Hematopoietic multipotent progenitor cell treated with erythropoietin and hydrocortisone succinate and interleukin-3 and kit ligand, for 15 days (in vitro differentiated cells): ENCODE measurements around the gene HNRNPH1.

ENCODE experiments used
- DNase-seq: peaks from one replicate; pipeline ENCODE4 v3.0.0-alpha.2; 2015; ENCODE audit warnings: low spot score

The HNRNPH1 gene

DNA sequence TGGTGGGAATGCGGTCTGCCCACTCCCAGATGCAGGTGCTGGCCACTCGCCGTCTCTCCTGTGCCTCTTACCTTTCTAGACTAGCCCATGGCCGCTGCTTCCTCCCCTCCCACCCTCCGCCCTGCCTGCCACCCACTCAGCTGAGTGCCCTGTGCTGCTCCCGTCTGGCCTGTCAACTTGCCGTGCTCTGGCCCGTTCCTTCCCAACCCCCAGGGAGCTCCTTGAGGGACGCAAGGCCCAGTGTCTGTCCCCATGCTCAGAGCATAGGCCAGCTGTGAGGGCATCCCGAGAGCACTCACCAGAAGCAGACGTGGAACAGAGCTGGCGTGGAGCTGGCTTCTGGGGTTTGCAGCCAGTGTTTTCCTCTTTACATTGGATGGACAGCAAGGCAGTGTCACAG lies 20.2 kb downstream of the HNRNPH1 start:
- DNase-seq, result no peak

DNA sequence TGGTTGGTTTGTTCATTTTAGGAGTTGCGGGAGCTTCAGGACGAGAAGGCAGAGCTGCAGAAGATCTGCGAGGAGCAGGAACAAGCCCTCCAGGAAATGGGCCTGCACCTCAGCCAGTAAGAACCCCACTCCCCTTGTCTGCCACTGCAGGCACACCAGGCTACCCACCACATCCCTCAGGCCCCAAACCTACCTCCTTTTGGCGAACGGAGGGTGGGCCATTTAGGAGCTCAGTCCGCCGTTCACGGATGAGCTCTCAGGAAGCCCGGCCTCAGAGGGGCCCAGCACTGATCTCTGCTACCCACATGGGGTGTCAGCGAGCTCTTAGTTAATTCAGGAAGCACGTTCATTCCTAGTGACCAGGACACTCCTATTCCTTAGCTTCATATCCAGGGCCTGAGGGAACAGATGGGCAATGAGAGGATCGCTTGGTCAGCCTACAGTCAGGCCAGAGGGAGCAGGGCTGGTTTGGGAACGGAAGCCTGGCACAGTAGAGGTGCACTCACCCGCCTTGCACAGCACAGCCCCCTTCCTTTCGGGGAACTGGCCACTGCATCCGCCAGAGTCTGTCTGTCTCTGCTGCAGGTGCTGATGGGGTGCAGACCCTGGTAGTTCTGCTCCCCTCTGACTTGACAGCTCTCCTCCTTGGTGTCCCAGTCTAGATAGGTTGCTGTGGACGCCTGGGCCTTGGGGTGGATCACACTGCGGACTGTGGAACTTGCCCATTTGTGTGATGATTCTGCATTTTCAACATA lies 21.4 kb downstream of the HNRNPH1 start:
- DNase-seq, result no peak

DNA sequence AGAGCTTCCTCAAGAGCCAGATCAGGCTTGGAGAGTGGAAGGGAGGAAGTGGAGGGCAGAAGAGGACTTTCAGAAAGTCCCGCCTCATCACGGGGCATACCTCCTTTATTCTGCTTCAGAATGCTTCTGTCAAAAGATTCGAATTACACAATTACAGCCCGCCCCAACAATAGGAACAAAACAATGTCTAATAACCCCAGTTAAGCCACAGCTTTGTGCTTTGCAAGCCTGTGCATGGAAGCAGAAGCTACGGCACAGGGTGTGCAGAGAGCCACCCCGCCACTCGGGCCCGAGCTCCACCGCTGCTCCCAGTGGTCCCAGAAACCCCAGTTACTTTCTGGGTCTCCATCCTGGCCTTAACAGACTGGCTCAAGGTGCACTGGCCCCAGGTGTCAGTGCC lies 23.5 kb downstream of the HNRNPH1 start:
- DNase-seq, result no peak

DNA sequence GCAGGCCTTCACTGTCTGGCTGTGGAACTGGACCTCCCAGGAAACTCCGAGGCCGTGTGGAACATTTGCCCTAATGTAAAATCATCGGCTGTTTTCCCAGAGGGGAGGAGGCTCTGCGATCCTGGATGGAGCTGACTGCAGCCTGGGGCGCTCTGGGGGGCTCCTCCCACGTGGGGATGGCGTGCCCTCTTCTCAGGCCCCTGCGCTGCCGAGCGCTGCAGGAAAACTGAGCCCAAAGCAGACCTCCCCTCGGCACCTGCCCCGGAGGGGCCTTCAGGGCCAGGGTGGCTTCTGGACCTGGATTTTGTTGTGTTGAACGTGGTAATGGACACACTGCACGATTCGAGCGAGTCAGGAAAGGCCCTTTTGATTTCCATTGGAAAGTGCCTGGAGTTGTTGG lies 23.9 kb downstream of the HNRNPH1 start:
- no peak for DNase-seq

DNA sequence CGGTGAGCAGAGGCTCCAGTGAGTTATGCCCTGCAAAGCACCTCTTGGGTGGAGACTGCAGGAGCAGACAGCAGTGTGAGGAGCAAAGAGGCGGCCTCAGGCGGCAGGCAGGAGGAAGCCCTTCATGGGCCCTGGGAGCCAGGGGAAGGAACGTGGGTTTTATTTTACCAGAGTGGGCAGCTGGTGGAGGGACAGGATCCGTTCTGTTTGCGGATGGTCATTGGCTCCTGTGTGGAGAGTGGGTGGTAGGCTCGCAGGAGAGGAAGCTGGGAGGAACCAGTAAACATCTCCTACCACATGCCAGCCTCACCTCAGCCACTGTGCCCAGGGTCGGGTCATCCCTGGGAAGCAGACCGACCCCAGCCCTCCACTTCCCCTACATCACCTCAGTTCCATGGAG lies 24.4 kb downstream of the HNRNPH1 start:
- no peak for DNase-seq

DNA sequence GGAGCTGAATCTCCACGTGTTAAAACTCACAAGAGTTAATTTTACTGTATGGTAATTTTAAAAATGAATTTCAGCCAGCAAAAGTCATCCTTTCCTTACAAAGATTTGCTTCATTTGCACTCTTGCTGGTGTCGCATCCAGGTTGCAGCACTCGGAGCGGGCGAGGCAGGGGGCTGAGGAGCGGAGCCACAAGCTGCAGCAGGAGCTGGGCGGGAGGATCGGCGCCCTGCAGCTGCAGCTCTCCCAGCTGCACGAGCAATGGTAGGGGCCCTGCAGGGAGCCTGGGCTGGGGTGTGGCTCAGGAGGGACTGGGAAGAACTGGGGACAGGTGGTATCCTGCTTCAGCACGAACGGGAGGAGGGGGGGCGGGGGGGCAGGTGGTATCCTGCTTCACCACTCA lies 27.1 kb downstream of the HNRNPH1 start:
- no peak for DNase-seq

DNA sequence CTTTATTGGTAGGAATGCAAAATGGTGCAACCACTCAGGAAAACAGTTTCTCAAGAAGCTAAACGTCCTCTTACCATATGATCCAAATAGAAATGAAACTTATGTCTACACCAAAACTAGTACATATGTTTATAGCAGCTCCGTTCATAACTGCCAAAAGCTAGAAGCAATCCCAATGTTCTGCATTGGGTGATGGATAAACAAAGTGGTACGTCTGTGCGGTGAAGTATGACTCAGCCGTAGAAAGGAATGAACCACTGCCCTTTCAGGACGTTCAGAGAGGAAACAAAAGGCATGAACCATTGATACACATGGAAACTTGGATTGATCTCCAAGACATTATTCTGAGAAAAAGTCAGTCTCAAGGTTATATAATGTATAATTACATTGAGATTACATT lies 27.6 kb downstream of the HNRNPH1 start:
- DNase-seq, result no peak

DNA sequence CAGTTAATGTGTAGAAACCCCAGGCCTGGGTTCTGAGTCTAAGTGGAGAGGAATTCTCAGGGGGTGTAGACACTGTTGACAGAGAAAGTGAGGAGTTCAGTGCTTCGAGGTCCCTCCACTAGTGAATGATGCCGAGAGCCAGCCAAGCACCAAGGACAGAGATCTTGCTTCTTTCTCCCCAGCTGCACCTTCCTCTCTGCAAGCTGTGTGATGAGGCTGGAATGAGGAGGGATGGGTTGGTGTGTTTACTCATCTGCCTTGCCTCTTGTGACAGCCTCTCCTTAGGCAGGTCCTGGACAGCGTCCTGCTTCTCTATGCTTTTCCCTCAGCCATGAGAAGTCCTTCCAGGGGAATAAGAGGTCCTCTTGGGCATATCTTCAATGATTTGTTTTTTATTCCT lies 35.3 kb downstream of the HNRNPH1 start:
- no peak for DNase-seq

DNA sequence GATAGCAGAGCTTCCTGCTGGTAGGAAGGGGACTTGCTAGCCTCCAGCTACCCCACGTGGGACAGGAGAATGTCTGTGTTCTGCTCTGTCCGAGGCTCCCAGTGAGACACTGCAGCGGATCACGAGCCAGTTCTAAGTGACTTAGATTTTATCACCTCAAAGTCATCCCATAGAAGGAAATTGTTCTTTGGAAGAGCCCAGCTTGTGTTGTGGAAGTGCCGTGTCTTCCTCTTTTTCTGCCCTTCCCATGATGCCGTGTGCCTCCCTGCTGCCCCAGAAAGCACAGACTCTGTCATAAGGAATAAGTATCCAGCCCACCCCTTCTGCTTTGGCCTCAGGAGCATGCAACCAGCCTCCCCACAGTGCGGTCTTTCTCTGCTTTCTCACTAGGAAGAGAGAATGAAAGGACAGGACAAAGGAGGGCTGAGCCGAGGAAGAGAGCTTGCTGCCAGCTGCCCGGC lies 37.5 kb downstream of the HNRNPH1 start:
- DNase-seq, result no peak

DNA sequence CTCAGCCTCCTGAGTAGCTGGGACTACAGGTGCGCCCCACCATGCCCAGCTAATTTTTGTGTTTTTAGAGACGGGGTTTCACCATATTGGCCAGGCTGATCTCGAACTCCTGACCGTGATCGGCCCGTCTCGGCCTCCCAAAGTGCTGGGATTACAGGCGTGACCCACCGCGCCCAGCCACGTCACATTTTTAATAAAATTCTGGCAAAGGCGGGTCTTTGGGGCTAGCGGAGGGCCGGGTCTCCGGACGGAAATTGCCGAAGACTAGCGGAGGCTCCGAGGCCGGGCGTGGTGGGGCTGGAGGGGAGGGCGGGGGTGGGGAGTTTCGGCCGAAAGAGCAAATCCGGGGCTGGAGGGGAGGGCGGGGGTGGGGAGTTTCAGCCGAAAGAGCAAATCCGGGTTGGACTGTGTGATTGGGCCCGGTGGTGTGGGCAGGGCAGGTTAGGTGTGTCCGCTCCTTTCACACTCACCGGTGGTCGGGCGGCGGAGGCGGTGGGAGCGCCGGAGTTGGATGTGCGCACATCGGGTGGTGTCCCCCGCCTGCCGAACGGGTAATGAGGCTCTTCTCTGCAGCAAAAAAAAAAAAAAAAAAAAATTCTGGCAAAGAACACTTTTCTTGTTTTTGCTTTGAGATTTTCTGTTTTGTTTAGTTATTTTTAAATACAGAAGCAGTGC lies 46.0 kb downstream of the HNRNPH1 start:
- DNase-seq, result no peak

DNA sequence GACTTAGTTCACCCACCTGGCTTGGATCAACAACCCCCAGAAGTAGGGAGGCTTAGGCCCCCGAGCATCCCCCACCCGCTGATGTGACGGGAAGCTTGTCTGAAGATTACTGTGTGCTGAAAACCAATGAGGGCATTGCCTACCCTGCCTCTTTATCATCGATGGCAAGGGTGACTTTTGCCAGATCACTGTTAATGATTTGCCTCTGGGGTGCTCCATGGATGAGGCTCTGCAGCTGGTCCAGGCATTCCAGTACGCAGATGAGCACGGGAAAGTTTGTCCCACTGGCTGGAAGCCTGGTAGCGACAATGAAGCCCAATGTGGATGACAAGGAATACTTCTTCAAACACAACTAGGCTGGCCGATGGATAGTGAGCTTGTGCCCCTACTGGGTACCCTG lies 51.1 kb downstream of the HNRNPH1 start:
- DNase-seq, result no peak

DNA sequence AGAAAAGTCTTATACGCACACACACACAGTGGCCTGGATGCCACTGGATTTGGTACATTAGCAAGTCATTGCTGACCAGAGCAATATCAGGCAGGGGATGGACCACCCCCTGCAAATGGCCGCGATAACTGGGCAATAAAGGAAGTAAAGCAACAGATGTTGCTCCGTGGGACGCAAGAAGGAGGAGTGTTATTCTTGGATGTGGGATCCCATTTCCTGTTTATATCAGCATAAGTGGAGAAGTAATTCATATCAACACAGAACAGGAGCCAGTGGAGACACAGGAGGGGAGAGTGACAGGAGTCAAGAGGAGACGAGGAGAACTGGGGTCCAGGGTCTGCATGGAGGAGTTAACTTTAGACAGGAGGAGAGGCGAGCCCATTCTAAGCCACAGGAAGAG lies 54.8 kb downstream of the HNRNPH1 start:
- no peak for DNase-seq

DNA sequence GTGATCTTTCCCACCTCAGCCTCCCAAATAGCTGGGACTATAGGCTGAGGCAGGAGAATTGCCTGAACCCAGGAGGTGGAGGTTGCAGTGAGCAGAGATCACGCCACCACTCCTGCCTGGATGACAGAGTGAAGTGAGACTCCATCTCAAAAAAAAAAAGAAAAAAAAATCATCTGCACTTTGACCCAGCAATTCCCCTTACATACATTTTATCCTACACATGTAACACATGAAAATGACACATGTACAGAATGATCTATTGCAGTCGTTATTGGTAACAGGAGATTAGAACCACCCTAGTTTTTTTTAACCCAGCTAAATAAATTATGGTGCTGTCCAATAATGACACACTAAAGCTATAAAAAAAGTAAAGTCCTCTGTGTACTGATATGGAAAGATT lies 58.9 kb downstream of the HNRNPH1 start:
- no peak for DNase-seq
